Left kidney (tissue), 2 donors: ENCODE measurements around the gene KLHL33. TPM values are rescaled to one million over a fixed set of nuclear protein-coding genes. Genes with fewer than 3 reads are reported as not detected.
A peak's percentile ranks its signal among the peaks of the same experiment; 100 is the strongest.

Experiments used
- DNase-seq: peaks from one replicate; pipeline ENCODE4 v3.0.0-alpha.2; 2013
- polyA plus RNA-seq: library from polyadenylated mRNA; unstranded; fragments of 120-200 nt; gene quantifications from one replicate; pipeline ENCODE4 v1.2.1, GENCODE V29; 2013; ENCODE audit not compliant: insufficient read length

KLHL33 gene
- polyA plus RNA-seq, 1 donor = 0.60 TPM

GRCh38 chr14:20416223-20416622 lies 19.7 kb downstream of the KLHL33 start:
- no peak for DNase-seq

GRCh38 chr14:20415782-20416206 lies 20.2 kb downstream of the KLHL33 start:
- DNase-seq = peak; percentile 52

- no peak for DNase-seq
These were observed 22.3 kb downstream of the KLHL33 start for GRCh38 chr14:20413744-20414082.

- DNase-seq = peak; percentile 77
These were observed 22.9 kb downstream of the KLHL33 start, which contains the start of gene TEP1 for GRCh38 chr14:20412876-20413743. Gene TEP1, minus strand, starts transcription at chr14:20413501. Its CDS starts 5,062 bp downstream, at chr14:20408439.

GRCh38 chr14:20412411-20412810 lies 23.6 kb downstream of the KLHL33 start:
- no peak for DNase-seq

- no peak for DNase-seq
These were observed 26.7 kb downstream of the KLHL33 start for GRCh38 chr14:20409226-20409625.

GRCh38 chr14:20403521-20403920 lies 32.4 kb downstream of the KLHL33 start:
- DNase-seq = no peak

- no peak for DNase-seq
These were observed 34.9 kb downstream of the KLHL33 start for GRCh38 chr14:20400965-20401593.

GRCh38 chr14:20400589-20400964 lies 35.4 kb downstream of the KLHL33 start:
- no peak for DNase-seq

GRCh38 chr14:20397511-20397910 lies 38.5 kb downstream of the KLHL33 start:
- no peak for DNase-seq

- DNase-seq = no peak
These were observed 44.5 kb downstream of the KLHL33 start for GRCh38 chr14:20391505-20391904.

- no peak for DNase-seq
These were observed 47.8 kb downstream of the KLHL33 start for GRCh38 chr14:20388159-20388558.

- DNase-seq = no peak
These were observed 48.4 kb downstream of the KLHL33 start for GRCh38 chr14:20387576-20387975.

GRCh38 chr14:20386276-20386855 lies 49.6 kb downstream of the KLHL33 start:
- DNase-seq = no peak

GRCh38 chr14:20384886-20385285 lies 51.1 kb downstream of the KLHL33 start:
- no peak for DNase-seq

- no peak for DNase-seq
These were observed 51.6 kb downstream of the KLHL33 start for GRCh38 chr14:20384321-20384720.

GRCh38 chr14:20383636-20384035 lies 52.3 kb downstream of the KLHL33 start:
- no peak for DNase-seq

- no peak for DNase-seq
These were observed 52.9 kb downstream of the KLHL33 start for GRCh38 chr14:20383032-20383431.

- DNase-seq = no peak
These were observed 53.4 kb downstream of the KLHL33 start for GRCh38 chr14:20382526-20382925.

- no peak for DNase-seq
These were observed 54.6 kb downstream of the KLHL33 start for GRCh38 chr14:20381341-20381740.

- no peak for DNase-seq
These were observed 55.3 kb downstream of the KLHL33 start for GRCh38 chr14:20380681-20381080.

- no peak for DNase-seq
These were observed 56.2 kb downstream of the KLHL33 start for GRCh38 chr14:20379743-20380142.

GRCh38 chr14:20377171-20377570 lies 58.8 kb downstream of the KLHL33 start:
- DNase-seq = no peak
